Body of pancreas (tissue), 4 donors: Measurements from ENCODE around the gene AVPR2. TPM values are rescaled to one million over a fixed set of nuclear protein-coding genes. Genes with fewer than 3 reads are reported as not detected.

ENCODE experiments used
- ATAC-seq: fragments of 150-250 bp; one replicate; pipeline ENCODE4 v1.9.1; 2016
- DNase-seq, 4 donors: peaks; one replicate each; pipeline ENCODE4 v3.0.0-alpha.2; 2019
- H3K27ac ChIP-seq, 4 donors: fragments of 200-600 bp; sonication (generic); 1 replicate in 3 of 4; 2 replicates in 1 of 4; pipeline versions ENCODE4 v1.5.1 to v1.6.1; 2016 to 2019; ENCODE audit warnings: mild to moderate bottlenecking in 1 of 4, mixed read lengths in 1 of 4, moderate library complexity in 1 of 4
- H3K27me3 ChIP-seq, 2 donors: fragments of 200-600 bp; sonication (generic); one replicate each; pipeline ENCODE4 v1.6.0; 2016; ENCODE audit warnings: mild to moderate bottlenecking in 1 of 2
- H3K36me3 ChIP-seq, 2 donors: fragments of 200-600 bp; sonication (generic); replicated peaks in 1 of 2; 2 replicates each; pipeline ENCODE4 v1.5.1; 2016; ENCODE audit warnings: low read depth in 2 of 2; ENCODE audit not compliant: insufficient read depth in 1 of 2
- H3K4me1 ChIP-seq: fragments of 200-600 bp; sonication (generic); one replicate; pipeline ENCODE4 v1.6.0; 2016
- H3K4me3 ChIP-seq, 2 donors: fragments of 200-600 bp; sonication (generic); 1 replicate in 1 of 2; 2 replicates in 1 of 2; pipeline ENCODE4 v1.5.1; 2016 to 2019
- H3K9me3 ChIP-seq, 3 donors: fragments of 200-600 bp; sonication (generic); 1 replicate in 2 of 3; 2 replicates in 1 of 3; pipeline ENCODE4 v1.5.1; 2016
- POLR2A ChIP-seq, 3 donors: fragments of 450-650 bp; IDR thresholded peaks; one replicate each; pipeline ENCODE4 v1.6.1; 2016; ENCODE audit warnings: antibody characterized with exemption in 3 of 3, mild to moderate bottlenecking in 2 of 3
- WGBS, 2 donors: methylation state at CpG; one replicate each; pipeline ENCODE4 v1.1.5; 2017; 5-methylcytosine and 5-hydroxymethylcytosine counted together
- intact Hi-C: fragments of 100-400 bp; cut with DNase I; formaldehyde crosslinking; loops from one replicate; pipeline ENCODE4 v1.15.1; 2023
- total RNA-seq, 2 donors: library from RNA; depleted of rRNA; stranded (reverse); fragments of >200 nt; gene quantifications; one replicate each; pipeline ENCODE4 v1.1.0, GENCODE V29; 2016
- TF ChIP-seq, protein P1 (sequence below), 7 experiments: fragments of 450-650 bp in 4 of 7; fragments of 200-600 bp in 3 of 7; sonication (generic) in 3 of 7; IDR thresholded peaks; one replicate each; pipeline ENCODE4 v1.5.1; 2016 to 2019; ENCODE audit warnings: antibody characterized with exemption in 7 of 7

The AVPR2 gene
- total RNA-seq, 2 donors from 2014 or later: 0.66 to 0.78 TPM

DNA sequence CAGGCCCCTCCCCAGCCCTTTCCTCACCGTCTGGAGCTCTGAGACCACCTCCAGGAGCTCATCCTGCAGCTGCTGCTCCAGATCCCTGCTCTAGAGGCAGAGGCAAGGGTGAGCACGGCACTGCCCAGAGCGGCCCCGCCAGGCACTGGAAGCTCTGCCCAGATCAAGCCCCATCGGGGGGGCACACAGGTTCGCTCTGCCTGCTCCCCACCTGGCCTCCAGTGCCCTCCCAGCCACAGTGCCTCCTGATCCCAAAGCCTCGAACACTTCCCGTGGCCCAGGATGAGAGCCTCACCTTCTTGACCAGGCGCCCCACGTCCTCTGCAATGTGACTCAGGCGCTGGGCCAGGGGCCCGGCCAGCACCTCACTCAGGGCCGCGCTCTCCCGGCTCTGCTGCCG lies 16.6 kb downstream of the AVPR2 start:
- Histone ChIP-seq H3K4me3 (no peak overlapping the region), H3K27me3 (no peaks in the 10 kb centered on the region), H3K4me1 (peaks cover 6% of the 10 kb centered on the region), H3K9me3 (no peaks in the 10 kb centered on the region), H3K36me3 (no peaks in the 10 kb centered on the region), H3K27ac (no peak overlapping the region)
- intact Hi-C loops: no loop called here
- TF ChIP-seq, protein P1, sequence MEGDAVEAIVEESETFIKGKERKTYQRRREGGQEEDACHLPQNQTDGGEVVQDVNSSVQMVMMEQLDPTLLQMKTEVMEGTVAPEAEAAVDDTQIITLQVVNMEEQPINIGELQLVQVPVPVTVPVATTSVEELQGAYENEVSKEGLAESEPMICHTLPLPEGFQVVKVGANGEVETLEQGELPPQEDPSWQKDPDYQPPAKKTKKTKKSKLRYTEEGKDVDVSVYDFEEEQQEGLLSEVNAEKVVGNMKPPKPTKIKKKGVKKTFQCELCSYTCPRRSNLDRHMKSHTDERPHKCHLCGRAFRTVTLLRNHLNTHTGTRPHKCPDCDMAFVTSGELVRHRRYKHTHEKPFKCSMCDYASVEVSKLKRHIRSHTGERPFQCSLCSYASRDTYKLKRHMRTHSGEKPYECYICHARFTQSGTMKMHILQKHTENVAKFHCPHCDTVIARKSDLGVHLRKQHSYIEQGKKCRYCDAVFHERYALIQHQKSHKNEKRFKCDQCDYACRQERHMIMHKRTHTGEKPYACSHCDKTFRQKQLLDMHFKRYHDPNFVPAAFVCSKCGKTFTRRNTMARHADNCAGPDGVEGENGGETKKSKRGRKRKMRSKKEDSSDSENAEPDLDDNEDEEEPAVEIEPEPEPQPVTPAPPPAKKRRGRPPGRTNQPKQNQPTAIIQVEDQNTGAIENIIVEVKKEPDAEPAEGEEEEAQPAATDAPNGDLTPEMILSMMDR (IDR thresholded peaks at IDR 0.05): no peak
- no peak for TF ChIP-seq POLR2A (IDR thresholded peaks at IDR 0.05)
- ATAC-seq: no peak
- no peak for DNase-seq
- WGBS, 2 donors: 61 to 67% methylated on average over 3 to 15 of the region's 16 CpGs

- no peaks in the 10 kb centered on the region for H3K27me3 ChIP-seq
- no peak for ATAC-seq
- no peak overlapping the region for H3K4me3 ChIP-seq
- intact Hi-C loops: no loop called here
- DNase-seq: no peak
- H3K27ac ChIP-seq: no peak overlapping the region
- TF ChIP-seq, protein P1 (IDR thresholded peaks at IDR 0.05): no peak
- no peak for TF ChIP-seq POLR2A (IDR thresholded peaks at IDR 0.05)
- no peaks in the 10 kb centered on the region for H3K9me3 ChIP-seq
- 57 to 80% methylated on average over 1 to 19 of the region's 40 CpGs for WGBS, 2 donors
- no peaks in the 10 kb centered on the region for H3K36me3 ChIP-seq
- peaks cover 11% of the 10 kb centered on the region for H3K4me1 ChIP-seq
These were observed 17.3 kb downstream of the AVPR2 start for GRCh38 chrX:153921511-153922446.

- no peak overlapping the region for H3K27ac ChIP-seq
- no peak for TF ChIP-seq POLR2A (IDR thresholded peaks at IDR 0.05)
- TF ChIP-seq, protein P1 (IDR thresholded peaks at IDR 0.05): peak; percentile 27 to 61 (median 53)
- H3K36me3 ChIP-seq: no peaks in the 10 kb centered on the region
- no peak overlapping the region for H3K4me3 ChIP-seq
- peaks cover 20% of the 10 kb centered on the region for H3K4me1 ChIP-seq
- H3K9me3 ChIP-seq: no peaks in the 10 kb centered on the region
- DNase-seq (peak; percentile 81 to 95 (median 88)), ATAC-seq (peak; percentile 77)
- WGBS, 2 donors: 29 to 31% methylated on average over 12 to 19 of the region's 25 CpGs
- no peaks in the 10 kb centered on the region for H3K27me3 ChIP-seq
- intact Hi-C loops: no loop called here
These were observed 18.7 kb downstream of the AVPR2 start for GRCh38 chrX:153922932-153923857.

- no peaks in the 10 kb centered on the region for H3K9me3 ChIP-seq
- TF ChIP-seq, protein P1 (IDR thresholded peaks at IDR 0.05): peak in 1 of 7 experiments; percentile 16
- TF ChIP-seq POLR2A (IDR thresholded peaks at IDR 0.05): no peak
- ATAC-seq: no peak
- DNase-seq: peak in 1 of 4 donors; percentile 35
- H3K4me3 ChIP-seq: no peak overlapping the region
- H3K27me3 ChIP-seq: no peaks in the 10 kb centered on the region
- WGBS, 2 donors: 29 to 57% methylated on average over 11 to 14 of the region's 14 CpGs
- H3K36me3 ChIP-seq: no peaks in the 10 kb centered on the region
- H3K27ac ChIP-seq: peak overlapping the region in 1 of 4 donors; percentile 96
- intact Hi-C loops: no loop called here
- H3K4me1 ChIP-seq: peaks cover 26% of the 10 kb centered on the region
These were observed 19.8 kb downstream of the AVPR2 start for GRCh38 chrX:153924149-153924861.
